ENCODE measurements around the gene RXRA. TPM values are rescaled to one million over a fixed set of nuclear protein-coding genes. Genes with fewer than 3 reads are reported as not detected.

RXRA gene
- total RNA-seq, 1 experiment from 2014 or later, result 29.9 TPM

- no peak overlapping the region for H3K9ac ChIP-seq (ENCODE audit: extremely low read depth, insufficient read length, low read length)
- no CpG with 5 or more reads among the region's 8 CpGs for WGBS (ENCODE audit: extremely low coverage, insufficient read length, low lambda C conversion rate)
- peaks cover 3% of the 10 kb centered on the region for H3K79me1 ChIP-seq (ENCODE audit: insufficient read depth, low read depth, low read length, poor library complexity, severe bottlenecking)
- H3K4me2 ChIP-seq (ENCODE audit: insufficient read depth, insufficient read length, low read length), result no peak overlapping the region
- H3K14ac ChIP-seq (ENCODE audit: insufficient read depth, low read length), result peak overlapping the region; percentile 41; the same call in 1 of the 2 replicates
- Mint-ChIP-seq H3K4me1 (peaks cover 3% of the 10 kb centered on the region in 2 experiments; a peak in 3 of 4 replicates), H3K9me3 (peaks cover 6 to 7% of the 10 kb centered on the region in 2 experiments; a peak in 3 of 5 replicates), H3K4me3 (no peak overlapping the region), H3K27ac (peak overlapping the region; percentile 45 to 89 (median 48); a peak in 3 of 7 replicates), H3K36me3 (ENCODE audit: insufficient read depth in 1 of 3, low read depth in 3 of 3) (peaks cover 4 to 9% (median 9%) of the 10 kb centered on the region in 3 experiments; a peak in 6 of 7 replicates), H3K27me3 (ENCODE audit: low read depth) (no peaks in the 10 kb centered on the region)
- no peak overlapping the region for H3K56ac ChIP-seq (ENCODE audit: insufficient read length, low read depth, low read length)
- no peaks in the 10 kb centered on the region for H3K4me1 ChIP-seq (ENCODE audit: insufficient read depth, low read length)
- no peak overlapping the region for H3K27ac ChIP-seq (ENCODE audit: insufficient read length, low read depth, low read length)
- H2BK120ac ChIP-seq (ENCODE audit: low read depth, low read length, poor library complexity, severe bottlenecking), result no peak overlapping the region
- no peak overlapping the region for H2BK15ac ChIP-seq (ENCODE audit: low read depth, low read length)
- H3K23ac ChIP-seq (ENCODE audit: insufficient read length, low read depth, low read length), result no peak overlapping the region
- H3K27me3 ChIP-seq (ENCODE audit: insufficient read depth, low read length), result no peaks in the 10 kb centered on the region
- H3K9me3 ChIP-seq (ENCODE audit: control insufficient read depth, low read depth, low read length), result no peaks in the 10 kb centered on the region
- no peak for DNase-seq
- no peaks in the 10 kb centered on the region for H4K20me1 ChIP-seq (ENCODE audit: control insufficient read depth, insufficient read depth, insufficient read length)
- H3K79me2 ChIP-seq (ENCODE audit: insufficient read depth, low read length), result peaks cover 4% of the 10 kb centered on the region; the same call in 1 of the 2 replicates
- H2BK12ac ChIP-seq (ENCODE audit: insufficient read length, low read depth, low read length), result no peak overlapping the region
- H4K8ac ChIP-seq (replicated peaks; ENCODE audit: insufficient read length, low read depth, low read length), result no peak overlapping the region
- H3K18ac ChIP-seq (ENCODE audit: insufficient read length, low read depth, low read length), result no peak overlapping the region
- no peak overlapping the region for H3T11ph ChIP-seq (ENCODE audit: low read length)
- H2AFZ ChIP-seq (ENCODE audit: low read length), result no peak overlapping the region
- H3K23me2 ChIP-seq (ENCODE audit: insufficient read length, low read depth, low read length, poor library complexity, severe bottlenecking), result no peaks in the 10 kb centered on the region
- no peak overlapping the region for H2BK5ac ChIP-seq (ENCODE audit: insufficient read length, low read length)
- H4K5ac ChIP-seq (ENCODE audit: insufficient read length, low read depth, low read length), result no peak overlapping the region
- TF ChIP-seq CTCF (conservative IDR thresholded peaks at IDR 0.05), result 0 out of 3 replicates have a peak, but pooled peaks have one; percentile 8
- no peak overlapping the region for H4K91ac ChIP-seq (ENCODE audit: insufficient read length, low read depth, low read length)
- H2BK20ac ChIP-seq (ENCODE audit: low read depth, low read length, poor library complexity, severe bottlenecking), result no peak overlapping the region
- H3K4ac ChIP-seq (ENCODE audit: low read depth, low read length), result no peak overlapping the region
- H2AK5ac ChIP-seq (ENCODE audit: insufficient read length, low read length), result no peak overlapping the region
These were observed 70.6 kb downstream of the RXRA start for GRCh38 chr9:134396825-134397224.
